HCT116 (cell line): ENCODE data around the gene LCE2B. TPM values are rescaled to one million over a fixed set of nuclear protein-coding genes. Genes with fewer than 3 reads are reported as not detected.

Experiments used
- ATAC-seq: fragments of 200-7000 bp; cut with Tn5 transposase; 2 replicates; pipeline ENCODE4 v1.9.1; 2020; ENCODE audit warnings: mild to moderate bottlenecking, moderate library complexity
- BruUV-seq: library from RNA; stranded (reverse); fragments of 400-500 nt; replicated peaks from 2 replicates; lab custom pipeline; 2021; lab: Mats Ljungman, UMichigan
- CTCF ChIA-PET: fragments of 300-600 bp; sonication (Branson Sonifier 250); formaldehyde crosslinking; loops from one replicate; lab custom pipeline; 2021; ENCODE audit warnings: antibody characterized with exemption; lab: Charles Lee
- POLR2A ChIA-PET: fragments of 300-600, 350-600 bp; sonication (Branson Sonifier 250); formaldehyde crosslinking; loops from one replicate; lab custom pipeline; 2021; ENCODE audit warnings: antibody characterized with exemption; lab: Charles Lee
- RAD21 ChIA-PET, 2 experiments: fragments of 300-600 bp; sonication (Branson Sonifier 250); formaldehyde crosslinking; loops; one replicate each; lab custom pipeline; 2023; ENCODE audit warnings: low total read pairs in 2 of 2; ENCODE audit not compliant: uncharacterized antibody in 2 of 2, unreplicated experiment in 2 of 2, low non-redundant PET in 1 of 2; lab: Charles Lee
- DNase-seq: peaks from one replicate; pipeline ENCODE4 v3.0.0-alpha.2; 2010; ENCODE audit warnings: low read depth, low spot score
- H2AFZ ChIP-seq: fragments of 200-600 bp; shearing (Covaris generic), sonication (generic); 2 replicates; pipeline ENCODE4 v1.6.1; 2017; ENCODE audit warnings: low read depth, mixed run types, mixed read lengths, antibody characterized with exemption, low read length; ENCODE audit not compliant: poor library complexity, severe bottlenecking
- H3K27ac ChIP-seq: 2 replicates; pipeline ENCODE4 v1.5.1; 2012; ENCODE audit warnings: low read depth, low read length
- H3K27me3 ChIP-seq: fragments of 200-600 bp; sonication (generic); 2 replicates; pipeline ENCODE4 v1.6.1; 2016; ENCODE audit warnings: mixed run types, low read length, mixed read lengths; ENCODE audit not compliant: insufficient read depth
- H3K36me3 ChIP-seq, 2 experiments: fragments of 200-500 bp in 1 of 2; fragments of 200-600 bp in 1 of 2; sonication (Bioruptor generic) in 1 of 2; sonication (generic) in 1 of 2; 2 replicates each; pipeline versions ENCODE4 v1.5.1 to v1.6.1; 2014 to 2016; ENCODE audit warnings: low read length in 2 of 2, inconsistent platforms in 1 of 2, mixed read lengths in 1 of 2, mixed run types in 1 of 2; ENCODE audit not compliant: insufficient read depth in 2 of 2, control insufficient read depth in 1 of 2
- H3K4me1 ChIP-seq, 2 experiments: fragments of 200-600 bp in 1 of 2; sonication (generic) in 1 of 2; 2 replicates each; pipeline versions ENCODE4 v1.5.1 to v1.6.1; 2012 to 2017; ENCODE audit warnings: low read length in 2 of 2, inconsistent platforms in 1 of 2, mild to moderate bottlenecking in 1 of 2, mixed read lengths in 1 of 2, mixed run types in 1 of 2, moderate library complexity in 1 of 2; ENCODE audit not compliant: insufficient read depth in 2 of 2, control insufficient read depth in 1 of 2
- H3K4me2 ChIP-seq: fragments of 200-600 bp; sonication (generic); 2 replicates; pipeline ENCODE4 v1.6.1; 2017; ENCODE audit warnings: mixed run types, low read length, mixed read lengths
- H3K4me3 ChIP-seq, 2 experiments: fragments of 200-600 bp in 1 of 2; sonication (generic) in 1 of 2; replicated peaks in 1 of 2; 2 replicates each; pipeline ENCODE4 v1.5.1; 2011 to 2016; ENCODE audit warnings: low read length in 2 of 2, control low read depth in 1 of 2, low read depth in 1 of 2, mild to moderate bottlenecking in 1 of 2, mixed read lengths in 1 of 2, mixed run types in 1 of 2
- H3K79me2 ChIP-seq: fragments of 200-600 bp; sonication (generic); 2 replicates; pipeline ENCODE4 v1.6.1; 2017; ENCODE audit warnings: mild to moderate bottlenecking, mixed run types, low read length, moderate library complexity, mixed read lengths; ENCODE audit not compliant: insufficient read depth
- H3K9ac ChIP-seq: fragments of 200-600 bp; sonication (generic); 2 replicates; pipeline ENCODE4 v1.6.1; 2016; ENCODE audit warnings: low read length, mixed read lengths
- H3K9me2 ChIP-seq: fragments of 200-600 bp; sonication (generic), shearing (Covaris generic); 2 replicates; pipeline ENCODE4 v1.6.1; 2017; ENCODE audit warnings: mixed run types, mild to moderate bottlenecking, moderate library complexity; ENCODE audit not compliant: insufficient read depth
- H3K9me3 ChIP-seq, 2 experiments: fragments of 200-500 bp in 1 of 2; fragments of 200-600 bp in 1 of 2; sonication (Bioruptor generic) in 1 of 2; sonication (generic) in 1 of 2; 2 replicates each; pipeline ENCODE4 v1.6.1; 2014 to 2017; ENCODE audit warnings: low read length in 2 of 2, mixed read lengths in 2 of 2, inconsistent platforms in 1 of 2, low read depth in 1 of 2, mild to moderate bottlenecking in 1 of 2, mixed run types in 1 of 2, moderate library complexity in 1 of 2; ENCODE audit not compliant: control insufficient read depth in 1 of 2, insufficient read depth in 1 of 2
- H4K20me1 ChIP-seq: fragments of 200-600 bp; sonication (generic), shearing (Covaris generic); 2 replicates; pipeline ENCODE4 v1.6.1; 2017; ENCODE audit warnings: mixed run types, mild to moderate bottlenecking, moderate library complexity; ENCODE audit not compliant: insufficient read depth
- ATF3 ChIP-seq: IDR thresholded peaks from 2 replicates; pipeline ENCODE4 v1.6.1; 2012
- CBX3 ChIP-seq: IDR thresholded peaks from 2 replicates; pipeline ENCODE4 v1.6.1; 2012; ENCODE audit warnings: low read depth
- CTCF ChIP-seq, 3 experiments: fragments of 200-600 bp in 1 of 3; sonication (generic) in 1 of 3; IDR thresholded peaks in 2 of 3; conservative IDR thresholded peaks in 1 of 3; 2 replicates each; pipeline ENCODE4 v1.5.1; 2012 to 2017; ENCODE audit warnings: low read depth in 2 of 3, low read length in 2 of 3, antibody characterized with exemption in 1 of 3, borderline replicate concordance in 1 of 3, control low read depth in 1 of 3, mild to moderate bottlenecking in 1 of 3, mixed read lengths in 1 of 3, mixed run types in 1 of 3, moderate library complexity in 1 of 3; ENCODE audit not compliant: insufficient read depth in 1 of 3
- EZH2phosphoT487 ChIP-seq: fragments of 200-600 bp; IDR thresholded peaks from 2 replicates; pipeline ENCODE4 v1.6.1; 2018; ENCODE audit warnings: antibody characterized with exemption, borderline replicate concordance
- JUND ChIP-seq: IDR thresholded peaks from 2 replicates; pipeline ENCODE4 v1.6.1; 2012
- SIN3A ChIP-seq: IDR thresholded peaks from 2 replicates; pipeline ENCODE4 v1.6.1; 2012; ENCODE audit warnings: low read depth
- SRF ChIP-seq: IDR thresholded peaks from 2 replicates; pipeline ENCODE4 v1.6.1; 2012; ENCODE audit warnings: low read depth
- TCF7L2 ChIP-seq: IDR thresholded peaks from 2 replicates; pipeline ENCODE4 v1.7.0; 2011; ENCODE audit warnings: borderline replicate concordance, inconsistent platforms; ENCODE audit not compliant: insufficient read depth, insufficient read length; ENCODE audit errors: extremely low read depth
- intact Hi-C: fragments of 100-400 bp; cut with micrococcal nuclease; formaldehyde crosslinking; loops from 2 replicates; pipeline ENCODE4 v1.10.0; 2022
- total RNA-seq: library from RNA; stranded (reverse); gene quantifications from one replicate; pipeline ENCODE4 v1.2.1, GENCODE V29; 2021; ENCODE audit not compliant: unreplicated experiment

Gene LCE2B
- total RNA-seq, 1 experiment from 2014 or later: not detected

- peaks cover 10% of the 10 kb centered on the region; the same call in 1 of the 2 replicates for H3K27me3 ChIP-seq
- H3K9me3 ChIP-seq: no peaks in the 10 kb centered on the region
- POLR2A ChIA-PET: no interaction called here
- H3K4me1 ChIP-seq: no peaks in the 10 kb centered on the region
- no peaks in the 10 kb centered on the region for H3K9me2 ChIP-seq
- intact Hi-C loops: no loop called here
- no peaks in the 10 kb centered on the region for H3K79me2 ChIP-seq
- CTCF ChIA-PET: no interaction called here
- TF ChIP-seq TCF7L2: no peak
- TF ChIP-seq SIN3A: no peak
- no peak for TF ChIP-seq EZH2phosphoT487
- no peak for TF ChIP-seq SRF
- no peak for TF ChIP-seq ATF3
- no peak for TF ChIP-seq JUND
- TF ChIP-seq, all 23 proteins: peak for 0
- no peaks in the 10 kb centered on the region for H4K20me1 ChIP-seq
- no peak within 1 kb of the TSS for H3K27ac ChIP-seq
- RAD21 ChIA-PET: no interaction called here
- no peak within 1 kb of the TSS for H3K4me2 ChIP-seq
- ATAC-seq: no peak
- H3K4me3 ChIP-seq: no peak within 1 kb of the TSS
- no peak within 1 kb of the TSS for H3K9ac ChIP-seq
- H3K36me3 ChIP-seq: no peaks in the 10 kb centered on the region; a peak in 1 of 4 replicates
- no TSS peak for BruUV-seq
- H2AFZ ChIP-seq: no peak within 1 kb of the TSS
- no peak for DNase-seq
Observed at GRCh38 chr1:152707860-152708259, 21.9 kb downstream of the LCE2B start, which contains the start of gene LCE4A. Gene LCE4A (plus strand): TSS chr1:152708160. CDS start chr1:152709076, 916 bp downstream.

- H3K4me3 ChIP-seq: no peak overlapping the region
- H3K36me3 ChIP-seq: no peaks in the 10 kb centered on the region
- intact Hi-C loops: no loop called here
- ChIA-PET RAD21 (no interaction called here), POLR2A (no interaction called here), CTCF (no interaction called here)
- no peak overlapping the region for H3K4me2 ChIP-seq
- no peak overlapping the region for H2AFZ ChIP-seq
- no peak for TF ChIP-seq EZH2phosphoT487
- no peak for TF ChIP-seq CTCF (IDR thresholded peaks at IDR 0.05 in 2 of 3, conservative IDR thresholded peaks at IDR 0.05 in 1 of 3; ENCODE audit: borderline replicate concordance in 1 of 3, insufficient read depth in 1 of 3, low read depth in 2 of 3, low read length in 2 of 3)
- no peak for TF ChIP-seq SIN3A
- no peak for TF ChIP-seq CBX3
- TF ChIP-seq ATF3: no peak
- no peaks in the 10 kb centered on the region for H3K4me1 ChIP-seq
- DNase-seq (no peak), ATAC-seq (no peak)
- H3K9me2 ChIP-seq: no peaks in the 10 kb centered on the region
- H3K9me3 ChIP-seq: peaks cover 0 to 4% of the 10 kb centered on the region in 2 experiments; a peak in 1 of 4 replicates
- H3K9ac ChIP-seq: no peak overlapping the region
- no TSS peak for BruUV-seq
- H3K27ac ChIP-seq: no peak overlapping the region
- H4K20me1 ChIP-seq: no peaks in the 10 kb centered on the region
- H3K79me2 ChIP-seq: no peaks in the 10 kb centered on the region
- peaks cover 25% of the 10 kb centered on the region for H3K27me3 ChIP-seq
Observed at GRCh38 chr1:152718238-152718637, 32.3 kb downstream of the LCE2B start.
